ENCODE results near the gene ATP2A2. TPM values are rescaled to one million over a fixed set of nuclear protein-coding genes. Genes with fewer than 3 reads are reported as not detected.
A peak's percentile ranks its signal among the peaks of the same experiment; 100 is the strongest.
"Not testable (repeated sequence)": the region's sequence is repeated elsewhere in the genome, so short reads cannot be mapped to it uniquely, and the experiment has no call there.

The ATP2A2 gene
- total RNA-seq, 1 donor from 2014 or later = 93.5 TPM

GRCh38 chr12:110352401-110352800 lies 71.4 kb downstream of the ATP2A2 start:
- no peak overlapping the region for H3K4me3 ChIP-seq (ENCODE audit: low read depth, low read length)
- no peak for TF ChIP-seq CTCF (conservative IDR thresholded peaks at IDR 0.05; ENCODE audit: low read depth, low read length)
- DNase-seq (ENCODE audit: low read depth) = no peak

GRCh38 chr12:110353211-110353965 lies 72.3 kb downstream of the ATP2A2 start:
- TF ChIP-seq CTCF (conservative IDR thresholded peaks at IDR 0.05; ENCODE audit: low read depth, low read length) = no peak
- no peak overlapping the region for H3K4me3 ChIP-seq (ENCODE audit: low read depth, low read length)
- no peak for DNase-seq (ENCODE audit: low read depth)

- H3K4me3 ChIP-seq (ENCODE audit: low read depth, low read length) = no peak overlapping the region
- TF ChIP-seq CTCF (conservative IDR thresholded peaks at IDR 0.05; ENCODE audit: low read depth, low read length) = no peak
These were observed 73.2 kb downstream of the ATP2A2 start for GRCh38 chr12:110354172-110354780.

GRCh38 chr12:110355073-110355472 lies 74.0 kb downstream of the ATP2A2 start:
- no peak for DNase-seq (ENCODE audit: low read depth)
- peak; percentile 65 for TF ChIP-seq CTCF (conservative IDR thresholded peaks at IDR 0.05; ENCODE audit: low read depth, low read length)
- no peak overlapping the region for H3K4me3 ChIP-seq (ENCODE audit: low read depth, low read length)

More at GRCh38 chr12:110354172-110354780, 73.2 kb downstream of the ATP2A2 start:
- no peak for DNase-seq (ENCODE audit: low read depth)

- TF ChIP-seq CTCF (conservative IDR thresholded peaks at IDR 0.05; ENCODE audit: low read depth, low read length) = peak; percentile 31
- not testable (repeated sequence) for DNase-seq (ENCODE audit: low read depth); H3K4me3 ChIP-seq (ENCODE audit: low read depth, low read length)
These were observed 77.5 kb downstream of the ATP2A2 start for GRCh38 chr12:110358384-110359097.

GRCh38 chr12:110361216-110361615 lies 80.2 kb downstream of the ATP2A2 start:
- no peak for TF ChIP-seq CTCF (conservative IDR thresholded peaks at IDR 0.05; ENCODE audit: low read depth, low read length)
- no peak overlapping the region for H3K4me3 ChIP-seq (ENCODE audit: low read depth, low read length)
- DNase-seq (ENCODE audit: low read depth) = no peak

Measured in epithelial cell of proximal tubule (primary cell).